Measurements from ENCODE around the gene KDF1. TPM values are rescaled to one million over a fixed set of nuclear protein-coding genes. Genes with fewer than 3 reads are reported as not detected.

KDF1 gene
- total RNA-seq, 1 donor from 2014 or later: 1.2 TPM

- H3K36me3 Mint-ChIP-seq (ENCODE audit: unreplicated experiment): no peaks in the 10 kb centered on the region
- H3K4me1 Mint-ChIP-seq (ENCODE audit: low read depth, unreplicated experiment): peaks cover under 1% of the 10 kb centered on the region
- H3K27me3 Mint-ChIP-seq (ENCODE audit: unreplicated experiment): peaks cover 12% of the 10 kb centered on the region
- TF ChIP-seq CTCF (IDR thresholded peaks at IDR 0.05; ENCODE audit: partially characterized antibody, unreplicated experiment): no peak
- DNase-seq: no peak
- no peak overlapping the region for H3K4me3 Mint-ChIP-seq (ENCODE audit: unreplicated experiment)
- no peak overlapping the region for H3K27ac Mint-ChIP-seq (ENCODE audit: unreplicated experiment)
- no peaks in the 10 kb centered on the region for H3K9me3 Mint-ChIP-seq (ENCODE audit: unreplicated experiment)
These were observed 5.4 kb upstream of the KDF1 start for GRCh38 chr1:26965628-26966027.

- Mint-ChIP-seq H3K36me3 (ENCODE audit: unreplicated experiment) (no peaks in the 10 kb centered on the region), H3K4me1 (ENCODE audit: low read depth, unreplicated experiment) (peaks cover 2% of the 10 kb centered on the region), H3K9me3 (ENCODE audit: unreplicated experiment) (no peaks in the 10 kb centered on the region), H3K4me3 (ENCODE audit: unreplicated experiment) (no peak overlapping the region), H3K27me3 (ENCODE audit: unreplicated experiment) (peaks cover 14% of the 10 kb centered on the region), H3K27ac (ENCODE audit: unreplicated experiment) (no peak overlapping the region)
- no peak for DNase-seq
- no peak for TF ChIP-seq CTCF (IDR thresholded peaks at IDR 0.05; ENCODE audit: partially characterized antibody, unreplicated experiment)
These were observed 4.9 kb upstream of the KDF1 start for GRCh38 chr1:26965213-26965612.

- peaks cover 15% of the 10 kb centered on the region for H3K27me3 Mint-ChIP-seq (ENCODE audit: unreplicated experiment)
These were observed 1.6 kb upstream of the KDF1 start for GRCh38 chr1:26961826-26962225.

GRCh38 chr1:26960625-26960966 is 328 bp upstream of the KDF1 start:
- H3K9me3 Mint-ChIP-seq (ENCODE audit: unreplicated experiment): no peaks in the 10 kb centered on the region
- H3K36me3 Mint-ChIP-seq (ENCODE audit: unreplicated experiment): no peaks in the 10 kb centered on the region
- H3K4me1 Mint-ChIP-seq (ENCODE audit: low read depth, unreplicated experiment): peaks cover 6% of the 10 kb centered on the region
- DNase-seq: no peak
- no peak overlapping the region for H3K27ac Mint-ChIP-seq (ENCODE audit: unreplicated experiment)
- peak overlapping the region; percentile 47 for H3K4me3 Mint-ChIP-seq (ENCODE audit: unreplicated experiment)
- H3K27me3 Mint-ChIP-seq (ENCODE audit: unreplicated experiment): peaks cover 15% of the 10 kb centered on the region
- TF ChIP-seq CTCF (IDR thresholded peaks at IDR 0.05; ENCODE audit: partially characterized antibody, unreplicated experiment): no peak

More at GRCh38 chr1:26961826-26962225, 1.6 kb upstream of the KDF1 start:
- Mint-ChIP-seq H3K4me1 (ENCODE audit: low read depth, unreplicated experiment) (peaks cover 6% of the 10 kb centered on the region), H3K9me3 (ENCODE audit: unreplicated experiment) (no peaks in the 10 kb centered on the region), H3K4me3 (ENCODE audit: unreplicated experiment) (no peak overlapping the region), H3K36me3 (ENCODE audit: unreplicated experiment) (no peaks in the 10 kb centered on the region), H3K27ac (ENCODE audit: unreplicated experiment) (no peak overlapping the region)
- no peak for TF ChIP-seq CTCF (IDR thresholded peaks at IDR 0.05; ENCODE audit: partially characterized antibody, unreplicated experiment)
- DNase-seq: no peak

GRCh38 chr1:26959270-26959669 is 998 bp downstream of the KDF1 start:
- Mint-ChIP-seq H3K27me3 (ENCODE audit: unreplicated experiment) (peaks cover 15% of the 10 kb centered on the region), H3K27ac (ENCODE audit: unreplicated experiment) (no peak overlapping the region), H3K4me1 (ENCODE audit: low read depth, unreplicated experiment) (peaks cover 6% of the 10 kb centered on the region), H3K36me3 (ENCODE audit: unreplicated experiment) (no peaks in the 10 kb centered on the region), H3K4me3 (ENCODE audit: unreplicated experiment) (no peak overlapping the region), H3K9me3 (ENCODE audit: unreplicated experiment) (no peaks in the 10 kb centered on the region)
- no peak for DNase-seq
- no peak for TF ChIP-seq CTCF (IDR thresholded peaks at IDR 0.05; ENCODE audit: partially characterized antibody, unreplicated experiment)
